IMR-90 (cell line): Measurements from ENCODE around the gene RPL10. TPM values are rescaled to one million over a fixed set of nuclear protein-coding genes. Genes with fewer than 3 reads are reported as not detected.

Experiments
- ATAC-seq: fragments of 200-7000 bp; cut with Tn5 transposase; 2 replicates; pipeline ENCODE4 v1.9.1; 2020; ENCODE audit warnings: low read depth, mild to moderate bottlenecking, moderate library complexity
- BruUV-seq: library from RNA; stranded (reverse); fragments of 400-500 nt; replicated peaks from 2 replicates; lab custom pipeline; 2021; lab: Mats Ljungman, UMichigan
- CTCF ChIA-PET: fragments of 300-600 bp; formaldehyde crosslinking; extraction: SDS; loops from one replicate; lab custom pipeline; 2021; ENCODE audit warnings: antibody characterized with exemption; lab: Yijun Ruan, JAX
- POLR2A ChIA-PET: fragments of 300-600 bp; sonication (Branson Sonifier 250); formaldehyde crosslinking; loops from one replicate; lab custom pipeline; 2022; ENCODE audit warnings: antibody characterized with exemption; ENCODE audit not compliant: unreplicated experiment; lab: Charles Lee
- DNase-seq: peaks from one replicate; pipeline ENCODE4 v3.0.0; 2013
- H2AFZ ChIP-seq: replicated peaks from 2 replicates; pipeline ENCODE3; 2013; ENCODE audit warnings: low read length, mild to moderate bottlenecking; ENCODE audit not compliant: poor library complexity
- H2AK5ac ChIP-seq: 2 replicates; pipeline ENCODE4 v1.6.1; 2013; ENCODE audit warnings: low read depth, low read length, inconsistent platforms
- H2AK9ac ChIP-seq: replicated peaks from 2 replicates; pipeline ENCODE3; 2013; ENCODE audit warnings: mild to moderate bottlenecking, low read depth, low read length, moderate library complexity; ENCODE audit not compliant: poor library complexity
- H2BK120ac ChIP-seq: 2 replicates; pipeline ENCODE4 v1.6.1; 2013; ENCODE audit warnings: low read depth, low read length, inconsistent platforms
- H2BK15ac ChIP-seq: 3 replicates; pipeline ENCODE4 v1.6.1; 2013; ENCODE audit warnings: low read depth, low read length, inconsistent platforms
- H2BK20ac ChIP-seq: 2 replicates; pipeline ENCODE4 v1.6.1; 2013; ENCODE audit warnings: low read depth, mild to moderate bottlenecking, inconsistent platforms, low read length, moderate library complexity
- H2BK5ac ChIP-seq: 2 replicates; pipeline ENCODE4 v1.6.1; 2013; ENCODE audit warnings: mild to moderate bottlenecking, low read depth, low read length, inconsistent platforms; ENCODE audit not compliant: poor library complexity, severe bottlenecking
- H3K14ac ChIP-seq: replicated peaks from 2 replicates; pipeline ENCODE4 v1.6.1; 2013; ENCODE audit warnings: low read depth, low read length, inconsistent platforms
- H3K18ac ChIP-seq: 2 replicates; pipeline ENCODE4 v1.6.1; 2013; ENCODE audit warnings: low read depth, low read length, control low read depth
- H3K23ac ChIP-seq: 2 replicates; pipeline ENCODE4 v1.6.1; 2013; ENCODE audit warnings: low read depth, low read length, inconsistent platforms
- H3K27ac ChIP-seq: 2 replicates; pipeline ENCODE4 v1.5.1; 2013; ENCODE audit warnings: mild to moderate bottlenecking, control low read depth, low read length; ENCODE audit not compliant: insufficient read depth
- H3K27me3 ChIP-seq: 2 replicates; pipeline ENCODE4 v1.6.1; 2013; ENCODE audit warnings: low read length; ENCODE audit not compliant: control insufficient read depth, insufficient read depth
- H3K36me3 ChIP-seq: 2 replicates; pipeline ENCODE4 v1.6.1; 2013; ENCODE audit warnings: low read length, mixed read lengths; ENCODE audit not compliant: control insufficient read depth, insufficient read depth
- H3K4ac ChIP-seq: 2 replicates; pipeline ENCODE4 v1.6.1; 2013; ENCODE audit warnings: low read depth, low read length, inconsistent platforms
- H3K4me1 ChIP-seq: 2 replicates; pipeline ENCODE4 v1.6.1; 2013; ENCODE audit warnings: low read length, mixed read lengths; ENCODE audit not compliant: control insufficient read depth, insufficient read depth
- H3K4me2 ChIP-seq: 2 replicates; pipeline ENCODE4 v1.6.1; 2013; ENCODE audit warnings: low read depth, mild to moderate bottlenecking, control low read depth, low read length, moderate library complexity
- H3K4me3 ChIP-seq: 2 replicates; pipeline ENCODE4 v1.5.1; 2013; ENCODE audit warnings: low read depth, mild to moderate bottlenecking, control low read depth, low read length, moderate library complexity; ENCODE audit not compliant: insufficient read depth
- H3K56ac ChIP-seq: 2 replicates; pipeline ENCODE4 v1.6.1; 2013; ENCODE audit warnings: low read length, inconsistent platforms; ENCODE audit not compliant: insufficient read depth; ENCODE audit errors: extremely low read depth
- H3K79me1 ChIP-seq, 2 experiments: 2 replicates each; pipeline ENCODE4 v1.6.1; 2013; ENCODE audit warnings: low read length in 2 of 2, inconsistent platforms in 1 of 2, low read depth in 1 of 2
- H3K9ac ChIP-seq: 2 replicates; pipeline ENCODE4 v1.6.1; 2013; ENCODE audit warnings: low read depth, low read length, control low read depth
- H3K9me1 ChIP-seq: 2 replicates; pipeline ENCODE4 v1.6.1; 2013; ENCODE audit warnings: low read length, inconsistent platforms; ENCODE audit not compliant: insufficient read depth
- H3K9me3 ChIP-seq: 2 replicates; pipeline ENCODE4 v1.6.1; 2013; ENCODE audit warnings: low read length; ENCODE audit not compliant: control insufficient read depth, insufficient read depth
- H4K20me1 ChIP-seq: 2 replicates; pipeline ENCODE4 v1.6.1; 2013; ENCODE audit warnings: low read length, inconsistent platforms; ENCODE audit not compliant: insufficient read depth
- H4K5ac ChIP-seq: 2 replicates; pipeline ENCODE4 v1.6.1; 2013; ENCODE audit warnings: mild to moderate bottlenecking, low read depth, low read length, control low read depth
- H4K8ac ChIP-seq, 2 experiments: 2 replicates each; pipeline ENCODE4 v1.6.1; 2013; ENCODE audit warnings: low read depth in 2 of 2, low read length in 2 of 2, control low read depth in 1 of 2, inconsistent platforms in 1 of 2
- H4K91ac ChIP-seq: 2 replicates; pipeline ENCODE4 v1.6.1; 2013; ENCODE audit warnings: low read depth, low read length, inconsistent platforms; ENCODE audit not compliant: insufficient read depth
- BHLHE40 ChIP-seq: fragments of 150-350 bp; IDR thresholded peaks from 2 replicates; pipeline ENCODE4 v1.6.1; 2016; ENCODE audit warnings: mild to moderate bottlenecking, low read depth, low read length
- CEBPB ChIP-seq: IDR thresholded peaks from 2 replicates; pipeline ENCODE4 v1.6.1; 2012; ENCODE audit warnings: low read depth, low read length, improper control_type of control experiment
- MAFK ChIP-seq: IDR thresholded peaks from 2 replicates; pipeline ENCODE4 v1.6.1; 2012; ENCODE audit warnings: low read depth, low read length, improper control_type of control experiment
- MAZ ChIP-seq: IDR thresholded peaks from 2 replicates; pipeline ENCODE4 v1.6.1; 2012; ENCODE audit warnings: low read depth, mild to moderate bottlenecking, low read length, improper control_type of control experiment, moderate library complexity, borderline replicate concordance
- MXI1 ChIP-seq: IDR thresholded peaks from 2 replicates; pipeline ENCODE4 v1.6.1; 2012; ENCODE audit warnings: low read depth, mild to moderate bottlenecking, low read length, moderate library complexity, borderline replicate concordance
- NFE2L2 ChIP-seq: fragments of 150-350 bp; IDR thresholded peaks from 2 replicates; pipeline ENCODE4 v1.6.1; 2016; ENCODE audit warnings: low read depth, mild to moderate bottlenecking, low read length
- RAD21 ChIP-seq: IDR thresholded peaks from 2 replicates; pipeline ENCODE4 v1.6.1; 2012; ENCODE audit warnings: low read length, improper control_type of control experiment
- RFX5 ChIP-seq: IDR thresholded peaks from 2 replicates; pipeline ENCODE4 v1.8.0; 2012; ENCODE audit warnings: low read depth, mild to moderate bottlenecking, low read length, moderate library complexity
- SMC3 ChIP-seq: fragments of 150-350 bp; IDR thresholded peaks from 2 replicates; pipeline ENCODE4 v1.6.1; 2016; ENCODE audit warnings: low read depth, mild to moderate bottlenecking, antibody characterized with exemption, low read length, moderate library complexity
- USF2 ChIP-seq: fragments of 150-350 bp; IDR thresholded peaks from 2 replicates; pipeline ENCODE4 v1.6.1; 2017; ENCODE audit warnings: mild to moderate bottlenecking, antibody characterized with exemption, low read length, low read depth
- WGBS, 2 experiments: methylation state at CpG; one replicate each; pipeline versions ENCODE4 v1.1.5 to v1.1.7; 2013; ENCODE audit warnings: missing lambda C conversion rate in 2 of 2; ENCODE audit not compliant: insufficient read length in 1 of 2; ENCODE audit errors: extremely low coverage in 2 of 2; 5-methylcytosine and 5-hydroxymethylcytosine counted together
- dilution Hi-C: fragments of 300-500 bp; cut with HindIII; formaldehyde crosslinking; loops from one replicate; pipeline ENCODE4 v1.14.3; 2018; ENCODE audit warnings: low sequenced_read_pairs; ENCODE audit not compliant: unreplicated experiment
- in situ Hi-C: fragments of 300-500 bp; cut with MboI; formaldehyde crosslinking; loops from 3 replicates; pipeline ENCODE4 v1.14.3; 2019; ENCODE audit warnings: low sequenced_read_pairs, inconsistent platforms, mixed read lengths
- intact Hi-C: fragments of 100-400 bp; cut with micrococcal nuclease; formaldehyde crosslinking; loops from 2 replicates; pipeline ENCODE4 v1.10.0; 2022
- polyA plus RNA-seq, 3 experiments: library from polyadenylated mRNA; depleted of rRNA; stranded (reverse); fragments of >200 nt; gene quantifications; 2 replicates each; pipeline ENCODE4 v1.2.3, GENCODE V29; 2012; ENCODE audit warnings: low replicate concordance in 1 of 3
- total RNA-seq: library from RNA; depleted of rRNA; stranded (reverse); fragments of >200 nt; gene quantifications from 2 replicates; pipeline ENCODE4 v1.2.3, GENCODE V29; 2012
- TF ChIP-seq, protein P1 (sequence below): conservative IDR thresholded peaks from 2 replicates; pipeline ENCODE4 v1.5.1; 2012; ENCODE audit warnings: mild to moderate bottlenecking, low read depth, low read length, improper control_type of control experiment

The RPL10 gene
- total and polyA plus RNA-seq, 2 of the 4 experiments (the other 2 are of a cell fraction), result 1,582 to 7,467 TPM

DNA sequence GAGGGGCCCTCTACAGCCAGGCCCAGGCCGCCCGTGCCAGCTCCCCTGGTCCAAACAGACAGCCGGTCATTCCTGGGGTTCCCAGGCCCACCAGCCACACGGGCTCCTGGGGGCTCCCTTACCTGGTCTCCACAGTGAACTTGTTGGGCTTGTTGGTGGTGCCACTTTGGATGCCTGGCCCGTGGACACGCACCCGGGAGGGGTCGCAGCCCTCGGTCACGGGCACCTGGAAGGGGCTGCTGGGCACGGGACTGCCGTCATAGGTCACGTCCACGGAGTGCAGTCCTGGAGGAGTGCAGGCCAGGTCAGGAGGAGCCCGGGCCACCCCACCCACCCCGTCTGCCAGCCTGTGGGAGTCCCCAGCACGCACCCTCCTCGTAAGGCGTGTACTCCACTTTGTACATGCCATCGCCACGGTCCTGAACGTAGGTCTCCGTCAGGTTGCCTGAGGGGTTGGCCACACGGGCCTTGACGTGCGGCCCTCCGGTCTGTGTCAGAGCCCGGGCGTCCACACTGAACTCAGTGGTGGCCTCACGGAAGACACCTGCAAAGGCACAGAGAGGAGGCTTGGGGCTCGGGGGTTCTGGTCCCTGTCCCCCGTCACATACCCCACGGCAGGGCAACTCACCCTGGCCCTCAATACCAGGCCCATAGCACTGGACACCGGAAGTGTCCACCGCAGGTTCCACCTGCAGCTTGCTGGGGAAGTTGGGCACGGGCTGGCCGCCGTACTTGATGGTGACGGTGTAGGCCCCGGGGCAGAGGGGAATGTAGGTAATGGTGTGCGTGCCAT is 38.6 kb upstream of the RPL10 start (continued):
- no peak for TF ChIP-seq NFE2L2

- H3K27ac ChIP-seq, result no peak overlapping the region
- CTCF ChIA-PET, result no interaction called here
These were observed 37.9 kb upstream of the RPL10 start for GRCh38 chrX:154360155-154360713.

More at GRCh38 chrX:154360155-154360713, 37.9 kb upstream of the RPL10 start:
- WGBS, 2 experiments, result 96% methylated on average over 18 of the region's 34 CpGs; no CpG with 5 or more reads in 1 of the 2 experiments
- H2BK20ac ChIP-seq, result no peak overlapping the region
- H3K9ac ChIP-seq, result no peak overlapping the region
- H3K9me3 ChIP-seq, result no peaks in the 10 kb centered on the region
- H4K5ac ChIP-seq, result no peak overlapping the region
- no peak overlapping the region for H4K91ac ChIP-seq
- no peak overlapping the region for H3K4ac ChIP-seq
- no peak overlapping the region for H3K56ac ChIP-seq
- H3K4me3 ChIP-seq, result no peak overlapping the region
- no peak overlapping the region for H4K8ac ChIP-seq
- POLR2A ChIA-PET, result no interaction called here
- no TSS peak for BruUV-seq
- H3K9me1 ChIP-seq, result no peaks in the 10 kb centered on the region; the same call in 1 of the 2 replicates
- intact Hi-C loops, result no loop called here
- H2AK5ac ChIP-seq, result no peak overlapping the region
- peak overlapping the region; percentile 82 for H2AK9ac ChIP-seq
- peaks cover 90% of the 10 kb centered on the region for H3K36me3 ChIP-seq
- DNase-seq (no peak), ATAC-seq (no peak)
- peaks cover 7 to 30% of the 10 kb centered on the region in 2 experiments; a peak in 1 of 4 replicates for H3K79me1 ChIP-seq
- H3K4me2 ChIP-seq, result no peak overlapping the region
- dilution Hi-C loops, result no loop called here
- H3K27me3 ChIP-seq, result no peaks in the 10 kb centered on the region
- H2BK15ac ChIP-seq, result no peak overlapping the region
- H2AFZ ChIP-seq, result peak overlapping the region; percentile 72
- no peak overlapping the region for H3K14ac ChIP-seq
- H3K18ac ChIP-seq, result no peak overlapping the region
- H3K4me1 ChIP-seq, result no peaks in the 10 kb centered on the region
- no peak overlapping the region for H3K23ac ChIP-seq
- peaks cover 99% of the 10 kb centered on the region for H4K20me1 ChIP-seq
- H2BK5ac ChIP-seq, result no peak overlapping the region
- in situ Hi-C loops, result no loop called here
- TF ChIP-seq MXI1 (no peak), USF2 (no peak), SMC3 (no peak), BHLHE40 (no peak), MAFK (no peak), CEBPB (no peak), RAD21 (no peak), RFX5 (no peak), MAZ (no peak)
- TF ChIP-seq, protein P1, sequence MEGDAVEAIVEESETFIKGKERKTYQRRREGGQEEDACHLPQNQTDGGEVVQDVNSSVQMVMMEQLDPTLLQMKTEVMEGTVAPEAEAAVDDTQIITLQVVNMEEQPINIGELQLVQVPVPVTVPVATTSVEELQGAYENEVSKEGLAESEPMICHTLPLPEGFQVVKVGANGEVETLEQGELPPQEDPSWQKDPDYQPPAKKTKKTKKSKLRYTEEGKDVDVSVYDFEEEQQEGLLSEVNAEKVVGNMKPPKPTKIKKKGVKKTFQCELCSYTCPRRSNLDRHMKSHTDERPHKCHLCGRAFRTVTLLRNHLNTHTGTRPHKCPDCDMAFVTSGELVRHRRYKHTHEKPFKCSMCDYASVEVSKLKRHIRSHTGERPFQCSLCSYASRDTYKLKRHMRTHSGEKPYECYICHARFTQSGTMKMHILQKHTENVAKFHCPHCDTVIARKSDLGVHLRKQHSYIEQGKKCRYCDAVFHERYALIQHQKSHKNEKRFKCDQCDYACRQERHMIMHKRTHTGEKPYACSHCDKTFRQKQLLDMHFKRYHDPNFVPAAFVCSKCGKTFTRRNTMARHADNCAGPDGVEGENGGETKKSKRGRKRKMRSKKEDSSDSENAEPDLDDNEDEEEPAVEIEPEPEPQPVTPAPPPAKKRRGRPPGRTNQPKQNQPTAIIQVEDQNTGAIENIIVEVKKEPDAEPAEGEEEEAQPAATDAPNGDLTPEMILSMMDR, result no peak
- H2BK120ac ChIP-seq, result no peak overlapping the region
